Urinary bladder (tissue), 4 donors: ENCODE data around the gene EPB41L2. TPM values are rescaled to one million over a fixed set of nuclear protein-coding genes. Genes with fewer than 3 reads are reported as not detected.
A peak's percentile ranks its signal among the peaks of the same experiment; 100 is the strongest.

Experiments
- DNase-seq: peaks from one replicate; pipeline ENCODE4 v3.0.0-alpha.2; 2015; ENCODE audit errors: extremely low spot score
- H3K27ac ChIP-seq: one replicate; pipeline ENCODE4 v1.5.1; 2013; ENCODE audit warnings: low read depth, mild to moderate bottlenecking, moderate library complexity
- H3K36me3 ChIP-seq: one replicate; pipeline ENCODE4 v1.6.1; 2013; ENCODE audit warnings: mild to moderate bottlenecking, moderate library complexity; ENCODE audit not compliant: insufficient read depth
- H3K4me1 ChIP-seq: one replicate; pipeline ENCODE4 v1.6.1; 2013; ENCODE audit warnings: mild to moderate bottlenecking, moderate library complexity; ENCODE audit not compliant: insufficient read depth
- H3K4me3 ChIP-seq: one replicate; pipeline ENCODE4 v1.5.1; 2013; ENCODE audit warnings: low read depth, low read length
- WGBS: extraction: QIAGEN DNeasy Blood & Tissue Kit; methylation state at CpG from one replicate; pipeline ENCODE4 v1.1.7; 2013; 5-methylcytosine and 5-hydroxymethylcytosine counted together
- polyA plus RNA-seq: library from polyadenylated mRNA; stranded (reverse); fragments of 200-250 nt; gene quantifications from one replicate; pipeline ENCODE4 v1.2.3, GENCODE V29; 2013
- total RNA-seq: library from RNA; depleted of rRNA; stranded (reverse); fragments of >200 nt; gene quantifications from one replicate; pipeline ENCODE4 v1.2.3, GENCODE V29; 2014
- donor health status: healthy with polysubstance abuse.
- donor health status: healthy.

Gene EPB41L2
- total and polyA plus RNA-seq, 2 donors = 47.3 to 386 TPM

DNA sequence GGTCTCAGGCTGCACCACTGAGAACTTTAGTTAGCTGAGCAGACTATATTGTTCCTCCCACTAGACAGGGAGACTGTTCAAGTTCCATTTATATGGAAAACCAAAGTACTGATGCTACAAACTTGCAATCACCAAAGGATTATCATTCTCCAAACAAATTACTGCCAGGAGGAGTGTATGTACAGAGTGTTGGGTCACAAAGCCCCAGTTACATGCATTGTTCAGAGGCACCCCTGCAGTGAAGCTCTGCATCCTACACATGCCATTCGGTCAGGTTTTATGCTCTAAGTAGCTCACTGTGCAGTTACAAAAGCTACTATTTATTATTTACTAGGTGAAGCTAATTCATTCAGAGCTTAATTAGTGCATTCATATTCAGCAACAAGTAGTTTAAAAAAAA, 160.0 kb downstream of the EPB41L2 start:
- 95% methylated on average over 1 of the region's 1 CpG for WGBS
- H3K27ac ChIP-seq = no peak overlapping the region
- no peaks in the 10 kb centered on the region for H3K36me3 ChIP-seq
- no peak for DNase-seq
- H3K4me1 ChIP-seq = no peaks in the 10 kb centered on the region
- H3K4me3 ChIP-seq = no peak overlapping the region

DNA sequence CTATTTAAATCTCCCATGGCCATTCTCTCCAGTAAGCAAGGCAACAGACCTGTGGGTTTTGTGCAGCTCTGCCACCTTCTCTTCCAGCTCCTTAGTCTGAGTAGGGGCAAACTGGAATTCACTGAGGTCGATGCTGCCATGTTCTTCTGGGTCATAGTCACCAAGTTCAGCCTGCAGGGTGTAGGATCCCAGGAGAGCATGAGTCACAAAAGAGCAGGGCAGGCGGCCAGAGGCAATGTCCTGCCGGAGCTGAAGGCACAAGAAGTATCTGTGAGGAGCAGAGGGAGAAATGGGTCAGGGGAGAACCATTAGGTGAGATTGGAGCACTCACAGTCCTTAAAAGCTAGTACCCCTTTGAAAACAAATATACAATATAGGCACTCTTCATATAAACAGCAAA, 162.1 kb downstream of the EPB41L2 start:
- H3K4me3 ChIP-seq = no peak overlapping the region
- DNase-seq = no peak

DNA sequence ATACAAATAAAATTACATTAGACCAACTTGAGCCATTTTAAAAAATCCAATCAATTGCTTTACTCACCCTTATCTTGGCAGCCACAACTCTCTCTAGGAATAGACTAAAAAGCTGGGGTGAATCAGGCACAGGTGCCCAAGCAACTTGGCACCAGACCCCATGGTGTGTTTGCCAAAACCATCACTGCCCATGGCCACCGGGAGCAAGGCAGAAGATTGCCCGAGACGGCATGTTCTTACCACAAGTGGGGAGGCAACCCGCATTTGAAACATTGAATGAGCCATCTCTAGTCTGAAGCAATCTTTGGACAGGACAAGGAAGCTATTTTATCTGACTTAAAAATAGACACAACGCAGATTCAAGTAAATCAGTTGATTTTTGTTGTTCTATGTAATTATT, 166.8 kb downstream of the EPB41L2 start:
- WGBS = 94% methylated on average over 5 of the region's 5 CpGs
- H3K36me3 ChIP-seq = peaks cover 2% of the 10 kb centered on the region
- H3K27ac ChIP-seq = no peak overlapping the region
- H3K4me3 ChIP-seq = no peak overlapping the region
- DNase-seq = no peak
- no peaks in the 10 kb centered on the region for H3K4me1 ChIP-seq

More for the DNA sequence above, 162.1 kb downstream of the EPB41L2 start:
- Histone ChIP-seq H3K4me1 (no peaks in the 10 kb centered on the region), H3K36me3 (no peaks in the 10 kb centered on the region), H3K27ac (no peak overlapping the region)
- WGBS = 68% methylated on average over 3 of the region's 3 CpGs

DNA sequence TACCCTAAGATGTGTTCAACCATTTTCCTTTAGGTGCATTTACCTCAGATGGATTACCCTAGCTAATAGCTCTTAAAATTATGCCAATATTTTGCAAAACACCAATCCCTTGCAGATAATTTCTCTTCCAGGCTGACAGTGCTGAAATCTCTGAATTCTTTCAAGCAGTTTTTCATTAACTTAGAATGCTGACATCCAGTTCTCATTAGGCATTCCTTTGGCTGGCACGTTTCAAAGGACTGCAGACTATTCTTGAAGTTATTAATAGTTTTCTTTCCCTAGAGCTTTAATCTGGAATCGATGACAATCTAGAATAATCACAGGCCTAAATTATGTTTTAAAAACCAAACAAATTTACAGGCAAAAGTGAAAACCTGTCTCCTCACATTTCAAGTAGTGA, 167.5 kb downstream of the EPB41L2 start:
- Histone ChIP-seq H3K4me3 (no peak overlapping the region), H3K4me1 (no peaks in the 10 kb centered on the region), H3K27ac (no peak overlapping the region), H3K36me3 (peaks cover 2% of the 10 kb centered on the region)
- WGBS = 40% methylated on average over 2 of the region's 2 CpGs
- DNase-seq = no peak

DNA sequence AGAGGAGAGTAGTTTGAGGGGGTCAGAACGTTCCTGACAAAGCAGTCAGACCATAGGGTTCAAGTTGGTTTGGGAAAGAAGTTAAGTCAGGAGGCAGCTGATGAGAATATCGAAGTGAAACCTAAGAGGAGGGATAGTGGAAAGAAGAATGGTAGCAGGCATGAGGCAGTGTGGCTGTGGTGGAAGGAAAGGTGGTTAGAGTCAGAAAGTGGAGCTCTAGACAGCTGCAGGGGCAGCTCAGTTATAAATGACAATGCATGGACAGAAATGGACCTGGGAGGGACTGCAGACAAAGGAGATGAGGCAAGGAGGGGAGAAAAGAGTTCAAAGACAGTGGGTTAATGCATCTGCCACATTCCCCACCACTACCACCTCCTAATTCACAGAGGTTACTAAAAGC, 169.3 kb downstream of the EPB41L2 start:
- Histone ChIP-seq H3K27ac (no peak overlapping the region), H3K4me3 (no peak overlapping the region), H3K36me3 (peaks cover 2% of the 10 kb centered on the region), H3K4me1 (no peaks in the 10 kb centered on the region)
- 85% methylated on average over 2 of the region's 2 CpGs for WGBS
- no peak for DNase-seq

DNA sequence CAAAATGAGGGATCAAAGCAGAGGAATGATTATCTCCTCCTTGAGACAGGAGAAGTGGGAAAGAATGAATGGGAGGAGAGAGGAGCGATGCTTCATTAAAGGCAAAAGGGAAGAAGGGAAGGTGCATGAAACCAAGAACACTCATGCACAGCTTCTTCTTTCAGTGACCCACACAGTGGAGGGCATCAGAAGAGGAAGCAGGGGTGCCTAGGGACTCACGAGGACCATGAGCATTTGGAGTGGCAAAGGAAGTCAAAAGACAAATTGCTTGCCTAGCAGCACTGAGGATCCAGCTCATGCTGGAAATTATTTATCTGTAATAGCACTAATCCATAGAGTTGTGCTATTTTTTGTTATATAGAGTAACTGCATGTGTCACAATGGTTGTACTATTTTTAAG, 169.8 kb downstream of the EPB41L2 start:
- DNase-seq = no peak
- H3K27ac ChIP-seq = no peak overlapping the region
- 88% methylated on average over 2 of the region's 2 CpGs for WGBS
- no peak overlapping the region for H3K4me3 ChIP-seq
- H3K4me1 ChIP-seq = no peaks in the 10 kb centered on the region
- peaks cover 2% of the 10 kb centered on the region for H3K36me3 ChIP-seq

DNA sequence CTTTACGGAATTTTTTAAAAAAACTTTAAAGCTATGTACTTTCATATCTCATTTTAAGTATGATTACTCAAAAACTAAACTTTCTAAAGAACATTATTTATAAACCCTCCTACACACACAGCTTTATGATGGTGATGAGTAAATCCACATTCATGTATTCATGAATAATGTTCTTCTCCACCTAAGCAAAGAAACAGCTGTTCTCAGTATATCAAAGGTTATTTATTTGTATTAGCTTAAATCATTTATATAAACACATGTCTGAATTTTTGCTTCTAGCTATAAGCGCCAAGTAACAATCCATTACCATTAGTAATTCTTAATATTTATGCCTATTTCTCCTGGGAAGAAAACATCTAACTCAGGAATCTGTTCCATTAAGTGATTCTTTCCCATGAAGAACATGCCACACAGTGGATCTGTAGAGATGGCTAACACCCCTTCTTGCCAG, 172.5 kb downstream of the EPB41L2 start:
- Histone ChIP-seq H3K27ac (no peak overlapping the region), H3K4me3 (no peak overlapping the region), H3K36me3 (peaks cover 2% of the 10 kb centered on the region), H3K4me1 (no peaks in the 10 kb centered on the region)
- 57% methylated on average over 2 of the region's 2 CpGs for WGBS
- DNase-seq = no peak

DNA sequence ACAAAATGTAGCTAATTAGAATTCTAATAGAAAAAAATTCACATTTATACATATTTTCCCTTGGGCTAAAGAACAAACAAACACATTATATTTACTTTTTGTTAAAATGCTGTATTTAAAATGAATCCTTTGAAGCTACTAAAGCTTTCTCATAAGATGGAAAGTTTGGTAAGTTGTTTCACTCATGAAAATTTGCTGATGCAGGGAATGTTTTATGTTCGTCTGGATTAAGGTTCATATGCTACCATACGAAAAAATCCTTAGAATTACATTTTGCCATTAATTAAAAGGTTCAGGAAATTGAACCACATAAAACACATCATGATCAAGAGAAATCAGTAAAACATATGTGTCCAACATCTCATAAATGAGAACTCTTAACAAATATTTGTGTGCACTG, 173.6 kb downstream of the EPB41L2 start:
- H3K36me3 ChIP-seq = peaks cover 2% of the 10 kb centered on the region
- DNase-seq = no peak
- H3K4me1 ChIP-seq = no peaks in the 10 kb centered on the region
- 96% methylated on average over 2 of the region's 2 CpGs for WGBS
- no peak overlapping the region for H3K4me3 ChIP-seq
- H3K27ac ChIP-seq = no peak overlapping the region

DNA sequence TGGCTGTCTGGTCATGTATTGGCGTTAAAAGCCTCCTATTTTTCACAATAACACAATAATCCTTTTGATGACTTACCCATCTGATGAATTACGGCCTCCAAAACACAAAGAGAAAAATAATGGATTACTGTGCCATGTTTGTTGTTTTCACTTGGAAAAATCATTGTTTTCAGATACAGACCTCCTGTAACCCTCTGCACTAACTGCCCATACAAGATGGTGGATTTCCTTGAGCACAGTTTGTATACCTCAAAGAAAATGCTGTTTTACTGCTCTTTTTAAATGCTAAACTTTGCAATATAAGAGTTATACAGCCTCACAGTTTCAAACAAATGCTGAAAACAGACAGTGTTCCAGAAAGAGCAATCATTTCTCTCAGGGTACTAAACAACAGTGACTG, 174.8 kb downstream of the EPB41L2 start:
- H3K4me3 ChIP-seq = no peak overlapping the region
- H3K4me1 ChIP-seq = no peaks in the 10 kb centered on the region
- no peak overlapping the region for H3K27ac ChIP-seq
- no peak for DNase-seq
- 90% methylated on average over 2 of the region's 2 CpGs for WGBS
- no peaks in the 10 kb centered on the region for H3K36me3 ChIP-seq

DNA sequence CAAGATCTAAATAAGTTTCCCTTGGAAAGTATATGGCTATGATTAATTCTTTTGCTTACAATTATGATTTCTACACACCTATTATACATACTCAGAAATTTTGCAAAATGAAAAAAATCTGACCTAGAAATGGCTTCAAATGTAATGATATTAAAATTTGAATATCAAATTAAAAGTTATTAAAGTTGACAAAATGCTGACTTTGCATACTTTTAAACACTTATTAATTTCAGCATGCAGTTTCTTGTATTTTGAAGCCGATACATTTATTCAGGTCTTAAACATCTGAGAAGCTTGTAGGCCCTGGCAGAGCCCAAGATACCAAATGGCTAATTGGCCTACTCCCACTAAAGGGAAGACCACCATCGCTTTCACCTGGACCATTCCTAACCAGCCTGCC, 176.1 kb downstream of the EPB41L2 start:
- no peaks in the 10 kb centered on the region for H3K36me3 ChIP-seq
- no peaks in the 10 kb centered on the region for H3K4me1 ChIP-seq
- DNase-seq = no peak
- no peak overlapping the region for H3K27ac ChIP-seq
- WGBS = 95% methylated on average over 2 of the region's 2 CpGs
- no peak overlapping the region for H3K4me3 ChIP-seq

DNA sequence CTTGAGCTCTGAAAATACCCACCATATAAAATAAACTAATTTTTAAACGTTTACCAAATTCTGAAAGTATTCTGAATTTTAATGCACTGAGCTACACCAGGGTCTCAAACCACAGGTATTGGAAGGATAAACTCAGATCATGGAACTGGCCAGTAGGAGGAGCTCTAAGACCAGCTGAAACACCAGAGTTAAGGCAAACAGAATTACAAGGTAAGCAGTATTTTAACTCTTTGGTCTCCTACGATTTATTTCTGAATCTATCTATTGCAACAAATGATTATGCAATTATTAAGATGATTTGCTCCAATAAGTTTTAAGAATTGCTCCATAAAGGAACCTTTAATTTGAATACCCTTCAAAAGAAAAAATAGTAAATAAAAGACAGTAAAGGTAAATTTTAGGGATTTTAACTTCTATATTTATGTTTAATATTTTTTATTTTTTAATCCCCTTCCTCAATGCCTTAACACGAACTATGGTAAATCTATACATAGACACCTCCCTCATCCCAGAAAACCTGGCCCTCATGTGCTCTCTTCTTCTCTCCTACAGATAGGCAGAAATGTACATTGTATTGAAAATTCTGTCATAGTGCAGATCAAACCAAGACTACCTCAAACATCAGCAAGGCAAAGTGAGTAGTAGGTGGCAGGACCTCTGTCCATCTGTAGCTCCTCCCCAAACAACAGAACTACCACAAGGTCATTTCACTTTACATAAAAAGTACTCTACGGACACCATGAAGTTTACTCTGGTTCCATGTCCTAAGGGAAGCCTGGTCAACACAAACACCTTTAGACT, 177.5 kb downstream of the EPB41L2 start:
- peak; percentile 63 for DNase-seq
- Histone ChIP-seq H3K36me3 (no peaks in the 10 kb centered on the region), H3K4me1 (no peaks in the 10 kb centered on the region), H3K27ac (no peak overlapping the region), H3K4me3 (no peak overlapping the region)
- WGBS = 29% methylated on average over 4 of the region's 4 CpGs

DNA sequence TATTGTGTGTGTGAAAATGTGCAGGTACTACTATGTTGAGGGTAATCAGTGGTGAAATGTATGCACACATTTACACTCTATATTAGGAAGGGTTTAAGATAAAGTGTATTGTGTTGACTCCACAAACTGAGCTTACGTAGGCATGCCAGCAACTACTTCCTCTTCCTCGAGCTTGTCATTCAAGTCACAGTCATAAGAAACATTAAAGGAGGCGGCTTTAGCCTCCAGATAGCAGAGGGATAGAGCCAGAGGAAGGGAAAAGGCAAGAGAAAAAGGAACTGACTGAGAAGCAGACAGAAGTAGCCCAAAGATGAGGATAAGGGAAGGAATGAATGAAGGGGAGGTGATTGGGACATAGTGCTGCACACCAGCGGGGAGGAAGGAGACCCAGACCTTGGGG, 180.7 kb downstream of the EPB41L2 start:
- no peak for DNase-seq
- WGBS = 81% methylated on average over 4 of the region's 4 CpGs
- no peak overlapping the region for H3K4me3 ChIP-seq

DNA sequence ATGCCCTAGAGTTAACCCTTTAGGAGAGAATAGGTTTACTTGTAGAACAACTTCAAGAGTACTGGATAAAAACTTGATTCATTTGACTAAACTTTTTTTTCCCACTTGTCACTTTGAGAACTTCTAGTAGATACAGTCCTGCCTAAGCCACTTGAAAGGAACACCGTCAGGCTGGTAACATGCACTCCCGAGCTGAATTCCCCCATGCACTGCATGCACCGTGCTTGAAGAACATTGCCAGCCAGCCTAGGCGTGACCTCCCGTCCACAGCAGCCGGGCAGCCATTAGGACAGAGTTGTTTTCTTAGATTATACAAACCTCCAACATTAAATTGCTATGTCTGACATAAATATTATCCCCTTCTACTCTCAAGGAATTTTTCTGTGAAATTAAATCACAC, 183.2 kb downstream of the EPB41L2 start:
- no peak overlapping the region for H3K27ac ChIP-seq
- 92% methylated on average over 6 of the region's 6 CpGs for WGBS

More for the DNA sequence above, 180.7 kb downstream of the EPB41L2 start:
- Histone ChIP-seq H3K4me1 (no peaks in the 10 kb centered on the region), H3K36me3 (no peaks in the 10 kb centered on the region), H3K27ac (no peak overlapping the region)

DNA sequence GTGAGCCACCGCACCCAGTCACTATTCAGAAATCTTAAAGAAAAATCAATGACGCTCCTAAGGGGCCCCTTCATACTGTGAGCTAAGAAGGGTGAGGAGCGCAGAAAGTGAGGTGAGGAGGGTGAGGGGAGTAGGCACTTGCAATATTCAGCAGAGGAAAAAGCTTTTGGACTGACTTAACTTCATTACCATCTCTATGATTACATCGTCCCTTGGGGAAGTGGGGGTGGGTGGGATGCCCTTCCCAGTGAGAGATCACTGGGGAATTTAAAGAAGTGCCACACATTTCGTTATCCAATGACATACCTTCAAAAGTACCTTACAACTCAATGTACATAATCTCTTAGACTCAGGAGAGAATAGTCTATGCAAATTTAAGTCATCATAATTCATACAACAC, 189.3 kb downstream of the EPB41L2 start:
- WGBS = 95% methylated on average over 5 of the region's 5 CpGs
- Histone ChIP-seq H3K4me1 (no peaks in the 10 kb centered on the region), H3K27ac (no peak overlapping the region), H3K36me3 (no peaks in the 10 kb centered on the region), H3K4me3 (no peak overlapping the region)
- DNase-seq = no peak

More for the DNA sequence above, 183.2 kb downstream of the EPB41L2 start:
- Histone ChIP-seq H3K4me3 (no peak overlapping the region), H3K36me3 (no peaks in the 10 kb centered on the region), H3K4me1 (no peaks in the 10 kb centered on the region)
- DNase-seq = no peak
